Panc1 (cell line): ENCODE data around the gene ATRN.

Experiments
- POLR2AphosphoS5 ChIP-seq: IDR thresholded peaks from 2 replicates; pipeline ENCODE4 v1.6.1; 2012; ENCODE audit warnings: mild to moderate bottlenecking, low read depth, low read length, moderate library complexity
- TF ChIP-seq, protein P1 (sequence below): fragments of 450-650 bp; IDR thresholded peaks from 2 replicates; pipeline ENCODE4 v1.5.1; 2017; ENCODE audit warnings: mild to moderate bottlenecking
- TF ChIP-seq, protein P2 (sequence below), 2 experiments: IDR thresholded peaks; 2 replicates each; pipeline ENCODE4 v1.6.1; 2011 to 2012; ENCODE audit warnings: low read depth in 2 of 2, control low read depth in 1 of 2, low read length in 1 of 2, mild to moderate bottlenecking in 1 of 2, moderate library complexity in 1 of 2; ENCODE audit not compliant: insufficient read depth in 1 of 2

- TF ChIP-seq, protein P1, sequence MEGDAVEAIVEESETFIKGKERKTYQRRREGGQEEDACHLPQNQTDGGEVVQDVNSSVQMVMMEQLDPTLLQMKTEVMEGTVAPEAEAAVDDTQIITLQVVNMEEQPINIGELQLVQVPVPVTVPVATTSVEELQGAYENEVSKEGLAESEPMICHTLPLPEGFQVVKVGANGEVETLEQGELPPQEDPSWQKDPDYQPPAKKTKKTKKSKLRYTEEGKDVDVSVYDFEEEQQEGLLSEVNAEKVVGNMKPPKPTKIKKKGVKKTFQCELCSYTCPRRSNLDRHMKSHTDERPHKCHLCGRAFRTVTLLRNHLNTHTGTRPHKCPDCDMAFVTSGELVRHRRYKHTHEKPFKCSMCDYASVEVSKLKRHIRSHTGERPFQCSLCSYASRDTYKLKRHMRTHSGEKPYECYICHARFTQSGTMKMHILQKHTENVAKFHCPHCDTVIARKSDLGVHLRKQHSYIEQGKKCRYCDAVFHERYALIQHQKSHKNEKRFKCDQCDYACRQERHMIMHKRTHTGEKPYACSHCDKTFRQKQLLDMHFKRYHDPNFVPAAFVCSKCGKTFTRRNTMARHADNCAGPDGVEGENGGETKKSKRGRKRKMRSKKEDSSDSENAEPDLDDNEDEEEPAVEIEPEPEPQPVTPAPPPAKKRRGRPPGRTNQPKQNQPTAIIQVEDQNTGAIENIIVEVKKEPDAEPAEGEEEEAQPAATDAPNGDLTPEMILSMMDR, result no peak
- TF ChIP-seq, protein P2, sequence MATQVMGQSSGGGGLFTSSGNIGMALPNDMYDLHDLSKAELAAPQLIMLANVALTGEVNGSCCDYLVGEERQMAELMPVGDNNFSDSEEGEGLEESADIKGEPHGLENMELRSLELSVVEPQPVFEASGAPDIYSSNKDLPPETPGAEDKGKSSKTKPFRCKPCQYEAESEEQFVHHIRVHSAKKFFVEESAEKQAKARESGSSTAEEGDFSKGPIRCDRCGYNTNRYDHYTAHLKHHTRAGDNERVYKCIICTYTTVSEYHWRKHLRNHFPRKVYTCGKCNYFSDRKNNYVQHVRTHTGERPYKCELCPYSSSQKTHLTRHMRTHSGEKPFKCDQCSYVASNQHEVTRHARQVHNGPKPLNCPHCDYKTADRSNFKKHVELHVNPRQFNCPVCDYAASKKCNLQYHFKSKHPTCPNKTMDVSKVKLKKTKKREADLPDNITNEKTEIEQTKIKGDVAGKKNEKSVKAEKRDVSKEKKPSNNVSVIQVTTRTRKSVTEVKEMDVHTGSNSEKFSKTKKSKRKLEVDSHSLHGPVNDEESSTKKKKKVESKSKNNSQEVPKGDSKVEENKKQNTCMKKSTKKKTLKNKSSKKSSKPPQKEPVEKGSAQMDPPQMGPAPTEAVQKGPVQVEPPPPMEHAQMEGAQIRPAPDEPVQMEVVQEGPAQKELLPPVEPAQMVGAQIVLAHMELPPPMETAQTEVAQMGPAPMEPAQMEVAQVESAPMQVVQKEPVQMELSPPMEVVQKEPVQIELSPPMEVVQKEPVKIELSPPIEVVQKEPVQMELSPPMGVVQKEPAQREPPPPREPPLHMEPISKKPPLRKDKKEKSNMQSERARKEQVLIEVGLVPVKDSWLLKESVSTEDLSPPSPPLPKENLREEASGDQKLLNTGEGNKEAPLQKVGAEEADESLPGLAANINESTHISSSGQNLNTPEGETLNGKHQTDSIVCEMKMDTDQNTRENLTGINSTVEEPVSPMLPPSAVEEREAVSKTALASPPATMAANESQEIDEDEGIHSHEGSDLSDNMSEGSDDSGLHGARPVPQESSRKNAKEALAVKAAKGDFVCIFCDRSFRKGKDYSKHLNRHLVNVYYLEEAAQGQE (IDR thresholded peaks at IDR 0.05; ENCODE audit: insufficient read depth in 1 of 2, low read depth in 2 of 2, low read length in 1 of 2), result no peak
- TF ChIP-seq POLR2AphosphoS5, result no peak
These were observed 12.5 kb downstream of the ATRN start for GRCh38 chr20:3483309-3483708.
